Activated effector memory CD4-positive, alpha-beta T cell treated with anti-CD3 and anti-CD28 coated beads, Interleukin-2, amount 50 U/mL, for 16 hours (primary cell): Measurements from ENCODE around the gene CCSAP.
"Not testable (repeated sequence)": the region's sequence is repeated elsewhere in the genome, so short reads cannot be mapped to it uniquely, and the experiment has no call there.

Source experiments
- DNase-seq: peaks from one replicate; pipeline ENCODE4 v3.0.0-alpha.2; 2020

The CCSAP gene

DNA sequence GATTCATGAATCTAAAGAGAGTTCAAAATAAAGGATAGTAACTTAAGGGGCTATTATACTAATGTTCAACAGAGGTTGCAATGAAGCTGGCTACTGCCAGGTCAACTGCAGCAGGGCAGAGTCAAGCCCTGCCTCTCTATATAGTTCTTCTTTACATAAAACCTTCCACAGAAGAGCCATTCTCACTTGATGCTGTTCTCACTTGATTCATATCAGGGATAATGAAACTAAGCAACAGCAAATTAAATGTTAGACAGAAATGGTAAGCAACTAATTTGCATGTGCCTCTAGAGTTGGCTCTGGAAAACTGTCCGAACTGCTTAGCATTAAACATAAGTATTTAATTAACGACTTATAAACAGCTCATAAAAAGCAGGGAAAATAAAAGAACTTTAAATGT lies 17.4 kb downstream of the CCSAP start:
- no peak for DNase-seq

DNA sequence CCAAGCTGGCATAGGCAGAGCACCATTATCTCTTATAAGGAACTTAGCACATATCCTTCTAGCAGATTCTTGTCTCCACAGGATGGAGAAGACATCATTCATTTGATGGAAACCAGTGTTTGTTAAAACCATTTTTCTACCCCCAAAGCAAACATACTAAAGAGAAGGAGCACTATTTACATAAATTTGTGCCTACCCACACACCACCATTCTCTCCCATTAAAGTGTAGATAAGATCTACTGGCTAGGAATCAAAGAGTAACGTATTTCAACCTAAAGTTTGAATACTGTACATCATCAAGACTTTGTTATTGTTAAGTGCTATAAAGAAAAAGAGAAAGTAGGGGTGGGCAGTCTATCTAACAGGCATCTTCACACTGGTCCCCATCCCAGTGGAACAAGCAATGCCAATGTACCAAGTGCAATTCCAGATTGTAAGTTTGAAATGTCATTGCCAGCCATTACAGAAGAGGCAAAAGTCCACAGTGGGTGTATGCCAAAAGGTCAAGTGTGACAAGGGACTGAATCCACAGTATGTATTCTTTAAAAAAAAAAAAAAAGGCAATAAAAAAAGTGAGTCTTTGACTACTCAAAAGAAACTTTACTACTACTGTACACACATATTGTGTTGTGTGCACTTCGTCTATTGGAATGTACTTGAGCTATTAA lies 18.8 kb downstream of the CCSAP start:
- DNase-seq = no peak

DNA sequence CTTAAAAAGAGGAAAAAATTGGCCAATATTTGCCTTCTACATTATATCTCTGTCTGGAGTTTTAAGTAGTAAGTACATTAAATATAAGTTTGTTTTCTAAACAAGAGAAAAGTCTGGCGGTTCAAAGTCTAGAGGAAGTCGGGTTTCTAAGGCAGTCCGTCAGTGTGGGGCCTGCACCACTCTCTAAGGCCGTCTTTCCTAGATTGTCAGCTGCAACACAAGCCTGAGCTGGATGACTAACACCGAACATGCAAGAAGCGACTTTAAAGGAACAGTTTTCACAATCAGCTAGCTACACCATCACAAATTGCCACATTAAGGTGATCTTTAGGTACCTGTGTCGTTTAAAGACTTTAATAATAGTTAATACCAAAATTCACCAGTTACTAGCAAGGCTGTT lies 19.6 kb downstream of the CCSAP start:
- DNase-seq = no peak

DNA sequence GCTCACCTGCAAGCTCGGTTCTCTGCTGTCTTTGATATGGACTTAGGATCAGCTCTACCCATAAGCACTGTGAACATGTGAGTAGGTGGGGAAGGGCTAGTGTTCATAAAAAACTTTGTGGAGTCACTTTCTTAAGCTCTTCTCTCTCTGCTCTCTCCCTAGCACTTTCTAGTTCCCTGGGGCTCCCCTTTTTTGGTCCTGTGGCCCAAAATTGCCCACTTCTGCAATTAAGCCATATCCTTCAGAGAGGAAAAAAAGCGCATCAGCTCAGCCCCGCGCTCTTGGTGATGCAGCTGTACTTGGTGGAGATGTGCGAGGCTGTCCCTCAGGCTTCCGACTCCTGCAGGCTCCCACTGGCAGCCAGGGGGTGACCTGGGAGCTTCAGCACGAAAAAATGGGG lies 23.4 kb downstream of the CCSAP start:
- no peak for DNase-seq

DNA sequence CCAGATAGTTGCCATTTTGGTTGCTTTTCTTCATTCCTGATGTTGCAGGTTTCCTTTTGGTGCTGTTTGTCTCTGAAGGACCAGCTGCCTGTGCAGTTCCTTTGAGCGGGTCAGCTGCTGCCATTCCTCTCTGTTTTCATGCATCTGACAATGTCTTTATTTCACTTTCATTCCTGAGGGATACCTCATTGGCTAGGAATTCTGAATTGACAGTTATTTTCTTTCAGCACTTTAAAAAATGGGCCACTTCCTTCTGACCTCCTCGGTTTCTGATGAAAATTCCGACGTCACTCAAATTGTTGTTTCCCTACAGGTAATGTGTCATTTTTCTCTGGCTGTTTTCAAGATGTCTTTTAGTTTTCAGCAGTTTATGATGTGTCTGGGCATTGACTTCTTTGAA lies 24.8 kb downstream of the CCSAP start:
- DNase-seq = no peak

DNA sequence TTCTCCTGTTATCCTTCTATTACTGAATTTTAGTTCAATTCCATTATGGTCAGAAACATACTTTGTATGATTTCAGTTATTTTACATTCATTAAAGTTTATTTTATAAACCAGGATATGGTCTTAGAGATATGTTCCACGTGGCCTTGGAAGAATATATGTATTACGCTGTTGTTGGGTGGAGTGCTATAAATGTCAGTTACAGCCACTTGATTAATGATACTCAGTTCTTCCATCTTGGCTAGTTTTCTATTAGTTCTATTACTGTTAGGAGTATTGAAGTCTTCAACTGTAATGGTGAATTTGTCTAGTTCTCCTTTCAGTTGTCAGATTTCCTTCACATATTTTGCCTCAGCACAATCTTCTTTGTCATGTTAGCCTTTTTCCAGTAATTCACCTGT lies 26.7 kb downstream of the CCSAP start:
- DNase-seq = no peak

DNA sequence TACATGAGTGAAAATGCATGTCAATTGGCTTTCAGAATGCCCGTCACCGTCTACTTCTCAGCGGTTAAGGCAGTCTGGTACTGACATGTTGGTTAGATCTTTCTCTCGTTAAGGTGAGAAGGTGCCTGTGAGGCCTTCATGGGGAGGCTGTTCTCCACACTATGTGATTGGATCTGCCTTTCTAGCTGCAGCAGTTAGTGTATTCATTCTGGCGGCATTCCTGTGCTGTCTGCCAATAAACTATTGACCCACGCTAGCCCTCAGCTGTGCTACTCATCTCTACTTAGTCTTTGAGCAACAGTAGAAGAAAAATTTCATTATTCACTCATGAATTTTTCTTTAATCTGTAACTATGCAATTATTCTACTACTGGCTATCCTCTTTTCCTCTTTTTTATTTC lies 32.0 kb downstream of the CCSAP start:
- DNase-seq = no peak

DNA sequence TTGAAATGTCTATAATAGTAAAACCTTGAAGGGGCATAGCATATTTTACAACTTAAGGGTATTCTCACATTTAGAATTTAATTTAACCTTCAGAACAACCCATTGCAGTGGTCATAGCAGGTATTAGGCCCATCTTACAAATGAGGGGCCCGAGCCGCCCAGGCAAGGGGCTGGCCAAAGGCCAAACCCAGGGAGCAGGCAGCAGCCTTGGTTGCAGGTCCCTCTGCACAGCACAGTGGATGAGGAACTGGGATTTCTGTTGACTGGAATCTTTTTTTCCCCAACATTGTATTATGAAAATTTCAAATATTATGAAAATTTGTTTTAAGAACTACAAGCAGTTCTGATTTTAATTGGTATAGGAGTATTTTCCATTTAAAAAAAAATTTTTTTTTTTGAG lies 33.2 kb downstream of the CCSAP start:
- no peak for DNase-seq

DNA sequence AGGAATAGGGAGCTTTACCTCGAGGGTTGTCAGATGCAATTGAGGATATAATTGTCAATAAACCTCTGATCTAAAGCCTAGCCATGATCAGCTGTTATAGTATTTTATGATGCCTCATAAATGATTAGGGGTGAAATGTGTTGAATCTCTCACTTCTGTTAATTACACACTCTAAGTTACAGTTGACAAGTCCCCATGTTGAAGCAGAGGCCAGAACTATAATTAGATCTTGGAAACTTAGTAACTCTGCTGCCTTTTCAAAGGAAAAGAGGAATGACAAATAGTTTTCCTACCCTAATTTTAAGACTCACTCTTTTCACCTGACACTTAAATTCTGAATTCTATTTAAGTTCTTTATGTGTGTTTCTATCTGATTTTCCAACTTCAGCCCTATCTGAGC lies 33.8 kb downstream of the CCSAP start:
- no peak for DNase-seq

DNA sequence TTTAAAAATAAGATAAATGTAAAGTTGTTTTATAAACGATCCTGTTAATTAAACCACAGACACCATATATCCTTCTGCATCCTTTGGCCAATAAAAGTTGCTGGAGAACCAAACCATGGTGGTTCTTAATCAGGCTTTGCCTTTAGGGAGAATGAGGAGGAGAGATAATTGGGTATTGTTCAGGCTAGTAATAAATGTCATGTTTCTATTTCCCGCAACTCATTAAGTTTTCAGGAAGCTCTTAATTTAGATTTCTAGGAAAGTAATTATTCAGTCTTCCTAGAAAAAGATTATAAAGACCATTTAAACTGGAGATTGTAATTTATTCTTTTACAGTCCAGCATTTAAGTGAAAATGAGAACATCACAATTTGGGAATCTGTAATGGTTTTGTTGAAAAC lies 37.5 kb downstream of the CCSAP start:
- no peak for DNase-seq

DNA sequence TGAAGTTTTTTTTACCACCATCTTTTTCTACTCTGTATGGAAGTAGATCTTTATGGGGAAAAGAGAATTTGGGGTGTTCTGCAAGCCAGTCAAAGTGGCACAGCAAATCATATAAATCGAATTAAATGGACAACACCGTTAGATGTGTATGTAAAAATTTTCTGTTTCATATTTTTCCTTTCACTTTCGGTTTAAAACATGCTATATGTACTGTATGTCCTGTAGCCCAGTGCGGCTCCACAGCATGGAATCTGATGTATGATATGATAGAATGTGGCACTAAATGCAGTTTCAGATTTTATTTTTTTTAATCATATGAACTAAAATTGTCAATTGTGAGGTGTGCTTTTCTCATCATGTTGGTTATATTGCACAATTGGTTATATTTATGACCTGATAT lies 39.0 kb downstream of the CCSAP start:
- DNase-seq = no peak

DNA sequence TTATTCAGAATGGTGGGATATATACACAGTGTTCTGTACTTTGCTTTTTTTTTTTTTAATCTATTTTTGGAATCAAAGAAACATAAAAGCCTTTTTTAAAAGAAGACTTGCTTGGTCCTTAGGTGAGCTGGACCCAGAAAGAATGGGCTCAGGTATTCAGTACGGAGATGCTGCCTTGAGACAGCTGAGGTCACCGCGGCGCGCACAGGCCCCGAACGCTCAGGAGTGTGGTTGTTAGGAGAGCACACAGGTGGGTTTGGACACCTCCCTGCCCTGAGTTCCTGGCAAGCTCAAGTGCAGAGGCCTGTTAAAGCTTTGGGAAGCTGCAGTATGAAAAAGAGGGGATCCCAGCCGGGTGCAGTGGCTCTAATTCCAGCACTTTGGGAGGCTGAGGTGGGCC lies 40.1 kb downstream of the CCSAP start:
- no peak for DNase-seq

DNA sequence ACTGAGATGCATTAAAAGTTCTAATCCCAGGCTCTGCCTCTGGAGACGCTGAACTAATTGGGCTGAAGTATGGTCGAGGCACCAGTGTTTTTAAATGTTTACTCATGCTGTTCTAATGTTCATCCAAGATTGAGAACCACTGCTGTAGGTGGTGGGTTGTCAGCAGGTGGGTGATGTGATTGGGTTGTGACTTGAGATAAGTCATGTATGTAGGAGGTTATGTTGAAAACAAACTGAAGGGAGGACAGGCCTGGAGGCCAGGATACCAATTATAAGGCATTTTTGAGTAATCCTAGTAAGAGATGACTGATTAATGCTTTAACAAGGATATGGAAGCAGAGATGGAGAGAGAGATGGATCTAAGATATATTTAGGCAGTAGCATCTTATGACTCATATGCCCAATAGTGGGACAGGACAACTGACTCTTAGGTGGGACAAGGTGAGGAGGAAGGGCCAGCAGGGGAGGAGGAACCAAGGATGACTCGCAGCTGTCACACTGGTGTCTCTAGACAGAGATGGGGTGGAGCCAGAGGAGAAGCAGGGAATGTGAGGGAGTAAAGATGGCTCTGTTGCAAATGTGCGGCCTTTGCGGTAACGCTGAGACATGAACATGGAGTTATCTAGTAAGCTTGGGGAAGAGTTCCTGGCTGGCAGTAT lies 42.6 kb downstream of the CCSAP start:
- DNase-seq = no peak

DNA sequence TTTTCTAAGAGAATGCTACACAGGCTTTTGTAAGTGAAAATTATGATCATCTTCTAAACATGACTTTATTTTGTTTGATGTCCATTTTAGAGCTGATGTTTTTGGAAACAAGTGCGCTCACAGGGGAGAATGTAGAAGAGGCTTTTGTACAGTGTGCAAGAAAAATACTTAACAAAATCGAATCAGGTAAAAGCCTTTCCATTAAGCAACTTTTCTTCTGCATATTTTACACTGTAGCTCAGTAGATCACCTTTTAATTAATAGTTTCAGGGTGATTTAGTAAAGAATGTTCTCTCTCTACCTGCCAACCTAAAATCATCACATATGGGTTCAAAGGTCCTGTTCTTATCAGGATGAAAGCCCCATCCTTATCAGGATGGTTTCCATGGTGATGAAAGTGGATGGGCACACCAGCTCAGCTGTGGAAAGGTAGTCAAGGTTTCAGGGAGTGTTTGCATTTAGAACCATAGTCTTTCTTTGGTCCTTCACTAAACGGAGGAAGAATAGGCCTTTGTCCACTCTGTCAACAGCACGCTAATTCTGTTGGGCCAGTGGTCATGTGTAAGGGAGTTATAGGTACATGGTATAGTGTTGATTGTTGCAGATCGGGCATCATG lies 43.9 kb downstream of the CCSAP start:
- no peak for DNase-seq

DNA sequence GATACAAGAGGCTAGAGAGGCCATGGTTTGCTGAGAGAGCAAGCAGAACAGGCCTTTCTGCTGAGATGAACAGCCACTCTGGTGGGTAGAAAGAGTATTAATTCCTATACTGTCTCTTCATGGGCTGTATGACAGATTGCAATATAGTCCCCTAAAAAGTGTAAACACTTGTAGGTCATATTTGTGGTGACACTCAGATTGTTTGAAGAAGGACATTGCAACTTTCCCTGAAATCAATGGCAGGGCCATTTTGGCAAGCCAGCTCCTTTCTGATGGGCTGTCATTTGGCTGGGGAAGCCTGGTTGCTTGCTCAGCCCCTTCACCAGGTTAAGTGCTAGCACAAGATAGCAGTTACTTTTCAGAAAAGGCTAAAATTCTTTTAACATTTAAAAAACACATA lies 44.4 kb downstream of the CCSAP start:
- no peak for DNase-seq

DNA sequence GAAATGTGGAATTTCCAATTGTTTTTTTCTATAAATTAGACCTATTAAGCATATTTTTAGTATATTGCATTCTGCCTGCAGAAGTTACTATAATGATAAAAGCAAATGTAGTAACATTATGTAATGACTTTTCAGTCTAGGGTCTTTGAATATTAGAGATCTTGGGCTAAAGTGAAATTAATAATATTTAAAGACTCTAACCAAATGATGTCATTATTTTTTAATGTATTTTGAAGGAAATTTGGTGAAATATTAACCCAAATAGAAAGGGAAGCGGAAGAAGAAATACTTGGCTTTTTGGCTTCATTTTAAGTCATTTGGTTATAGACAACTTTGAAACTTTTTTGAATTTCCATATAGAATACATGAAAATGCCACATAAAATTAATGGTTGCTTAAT lies 45.1 kb downstream of the CCSAP start:
- DNase-seq = no peak

DNA sequence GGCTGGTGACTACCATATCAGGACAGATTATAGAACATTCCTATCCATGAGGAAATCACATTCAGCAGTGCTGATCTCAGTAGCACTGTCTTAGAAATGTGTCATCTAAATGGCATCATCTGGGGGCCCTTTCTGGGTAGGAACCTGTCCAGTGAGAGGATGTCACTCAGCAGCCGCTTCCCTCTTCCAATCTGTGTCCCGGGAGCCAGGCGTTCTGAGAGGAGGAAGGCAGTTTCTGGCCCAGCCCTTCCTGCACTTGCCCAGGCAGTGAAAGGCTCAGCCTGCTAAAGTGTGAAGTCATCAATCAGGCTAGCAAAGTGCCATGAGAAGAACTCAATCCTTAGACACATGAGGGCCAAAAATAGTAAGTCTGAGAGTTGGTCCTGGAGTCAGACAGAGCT lies 46.3 kb downstream of the CCSAP start:
- DNase-seq = no peak

DNA sequence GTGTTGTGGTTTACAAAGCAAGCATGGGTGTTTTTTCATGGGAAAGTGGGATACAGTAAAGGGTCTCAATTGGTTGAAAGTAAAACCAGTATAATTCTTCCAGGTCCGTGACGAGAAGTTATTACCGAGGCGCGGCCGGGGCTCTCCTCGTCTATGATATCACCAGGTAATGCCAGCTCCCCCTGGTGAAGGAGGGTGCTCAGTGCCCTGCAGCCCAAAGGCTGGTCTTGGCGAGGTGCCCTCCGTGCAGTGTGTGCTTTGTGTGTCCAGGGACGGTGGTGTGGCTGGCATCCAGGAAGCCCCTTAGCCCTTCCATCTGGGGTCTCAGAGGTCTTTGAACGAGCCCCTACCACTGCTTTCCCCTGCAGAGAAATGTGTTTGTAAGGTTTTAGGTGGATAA lies 47.1 kb downstream of the CCSAP start:
- no peak for DNase-seq

DNA sequence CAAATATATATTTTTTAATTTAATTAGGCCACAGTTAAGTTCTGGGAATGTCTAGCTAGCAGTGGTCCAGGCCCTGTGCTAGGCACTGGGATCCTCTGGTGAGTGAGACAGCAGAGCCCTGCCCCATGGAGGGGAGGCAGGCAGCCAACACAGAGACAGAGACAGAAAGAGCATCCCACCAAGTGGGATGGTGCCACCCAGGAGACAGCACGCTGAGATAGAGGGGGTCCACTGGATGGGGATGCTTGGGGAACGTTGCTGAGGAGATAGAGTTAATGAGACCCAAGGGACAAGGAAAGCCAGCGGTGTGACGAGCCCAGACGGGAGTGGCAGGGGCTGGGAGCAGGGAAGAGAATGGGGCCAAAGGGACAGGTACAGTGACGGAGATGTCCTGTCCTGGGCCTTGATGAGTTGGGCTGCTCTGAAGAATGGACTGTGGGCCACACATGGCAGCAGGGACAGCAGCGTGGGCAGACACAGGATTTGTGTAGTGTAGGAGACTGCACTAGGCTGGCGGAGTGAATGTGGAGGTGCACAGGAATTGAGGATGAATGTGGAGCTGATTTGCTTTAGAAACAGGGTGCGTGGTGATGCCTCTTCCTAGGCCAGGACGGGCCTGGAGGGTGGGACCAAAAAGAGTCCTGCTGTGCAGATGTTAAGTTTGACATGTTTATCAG lies 49.2 kb downstream of the CCSAP start:
- DNase-seq = no peak

DNA sequence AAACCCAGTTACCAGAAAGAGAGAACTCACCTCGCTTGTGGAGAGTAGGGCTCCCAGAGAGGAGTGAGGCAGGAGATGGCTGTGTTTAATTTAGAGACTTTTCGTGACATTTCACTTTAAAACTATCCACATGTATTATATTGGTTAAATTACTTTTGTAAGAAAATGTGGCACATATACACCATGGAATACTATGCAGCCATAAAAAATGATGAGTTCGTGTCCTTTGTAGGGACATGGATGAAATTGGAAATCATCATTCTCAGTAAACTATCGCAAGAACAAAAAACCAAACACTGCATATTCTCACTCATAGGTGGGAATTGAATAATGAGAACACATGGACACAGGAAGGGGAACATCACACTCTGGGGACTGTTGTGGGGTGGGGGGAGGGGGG lies 51.2 kb downstream of the CCSAP start:
- not testable (repeated sequence) for DNase-seq

DNA sequence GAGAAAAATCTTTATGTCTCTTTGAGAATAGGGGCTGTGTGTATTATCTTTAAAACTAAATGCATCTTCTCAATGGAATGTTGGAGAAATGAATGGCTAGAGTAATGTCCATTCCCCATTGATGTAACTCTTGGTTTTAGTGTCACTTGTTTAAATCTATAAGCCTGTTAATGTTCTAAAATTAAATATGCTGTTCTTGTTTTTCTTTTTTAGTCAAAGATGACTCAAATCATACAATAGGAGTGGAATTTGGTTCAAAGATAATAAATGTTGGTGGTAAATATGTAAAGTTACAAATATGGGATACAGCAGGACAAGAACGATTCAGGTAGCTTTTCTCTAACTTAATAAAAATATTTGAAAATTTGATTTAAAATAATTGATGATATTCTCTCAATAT lies 54.3 kb downstream of the CCSAP start:
- DNase-seq = no peak

DNA sequence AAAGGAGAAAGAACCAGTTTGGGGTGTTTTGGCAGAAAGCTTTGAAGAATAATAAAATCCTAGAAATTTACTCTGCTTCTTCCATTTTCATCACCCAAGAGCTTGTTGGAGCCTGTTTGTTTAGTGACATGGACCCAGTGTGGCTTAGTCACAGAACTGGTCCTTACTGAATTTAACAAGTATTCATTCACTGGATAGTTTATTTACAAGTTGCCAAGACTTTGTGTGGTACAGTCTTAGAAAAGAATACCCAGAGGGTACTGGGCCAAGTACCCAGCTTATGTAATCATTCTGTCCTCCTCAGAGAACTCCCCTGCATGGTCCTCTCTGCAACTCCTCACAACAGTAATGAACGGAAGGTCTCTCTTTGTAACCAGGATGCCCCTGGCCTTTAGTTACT lies 55.6 kb downstream of the CCSAP start:
- no peak for DNase-seq

DNA sequence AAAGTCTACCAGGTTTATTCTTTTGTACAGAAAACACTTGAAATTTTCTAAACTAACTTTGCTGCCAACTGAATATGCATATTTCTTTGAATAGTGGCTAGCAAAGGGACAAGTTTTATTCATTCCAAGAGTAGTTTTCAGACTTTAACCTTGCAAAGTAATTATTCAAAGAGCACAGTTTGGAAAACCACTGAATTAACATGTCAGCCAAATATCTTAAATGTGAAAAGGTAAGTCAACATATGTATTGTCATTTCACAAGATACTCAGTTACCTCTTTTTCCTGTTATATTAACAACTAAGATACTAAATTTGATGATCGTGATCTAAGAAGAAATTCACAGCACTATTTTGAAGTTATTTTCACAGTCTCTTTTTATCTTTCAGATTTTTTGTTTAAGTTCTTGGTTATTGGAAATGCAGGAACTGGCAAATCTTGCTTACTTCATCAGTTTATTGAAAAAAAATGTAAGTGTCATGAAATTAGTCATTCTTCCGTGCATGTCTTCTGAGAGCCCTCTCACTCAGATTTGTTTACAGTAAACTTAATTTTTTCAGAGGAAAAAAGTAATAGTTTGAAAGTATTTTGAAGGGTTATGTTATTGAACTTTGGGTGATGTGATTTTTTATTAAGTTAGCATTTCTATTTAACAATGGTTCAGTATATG lies 56.6 kb downstream of the CCSAP start:
- no peak for DNase-seq

DNA sequence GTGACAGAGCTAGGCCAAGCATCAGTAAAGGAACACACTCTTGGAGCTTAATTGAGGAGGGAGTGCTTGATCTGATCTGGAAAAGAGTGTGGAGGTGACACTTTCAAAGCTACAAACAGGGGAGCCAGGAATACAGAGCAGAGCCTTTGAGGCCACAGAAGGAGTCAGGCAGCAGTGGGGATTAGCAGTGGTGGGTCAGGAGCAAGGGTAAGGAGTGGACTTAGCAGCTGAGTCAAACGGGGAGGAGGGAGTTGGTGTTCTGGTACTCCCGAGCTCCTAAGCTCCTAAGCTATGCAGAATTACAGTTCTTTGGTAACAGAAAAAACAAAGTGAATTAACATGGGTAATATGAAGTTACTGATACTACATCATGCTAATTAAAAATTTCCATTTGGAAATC lies 57.4 kb downstream of the CCSAP start:
- no peak for DNase-seq
